Smooth muscle cell (in vitro differentiated cells): Measurements from ENCODE around the gene CNGA3. TPM values are rescaled to one million over a fixed set of nuclear protein-coding genes. Genes with fewer than 3 reads are reported as not detected.

Experiments used
- DNase-seq: peaks from one replicate; lab custom pipeline; 2025; ENCODE audit not compliant: unreplicated experiment; lab: John Stamatoyannopoulos, UW
- H2AFZ ChIP-seq: fragments of 200-600 bp; sonication (generic); 2 replicates; pipeline ENCODE4 v1.6.0; 2016; ENCODE audit warnings: antibody characterized with exemption, low read depth, mild to moderate bottlenecking
- H3F3A ChIP-seq: fragments of 200-600 bp; sonication (generic); 2 replicates; pipeline ENCODE4 v1.6.0; 2017; ENCODE audit warnings: antibody characterized with exemption, low read depth
- H3K27ac ChIP-seq: fragments of 200-600 bp; sonication (generic); 2 replicates; pipeline ENCODE4 v1.5.1; 2016; ENCODE audit warnings: low read depth, mild to moderate bottlenecking
- H3K27me3 ChIP-seq: fragments of 200-600 bp; sonication (generic); 2 replicates; pipeline ENCODE4 v1.6.1; 2016; ENCODE audit warnings: low read depth, mild to moderate bottlenecking
- H3K36me3 ChIP-seq: fragments of 200-600 bp; sonication (generic); 2 replicates; pipeline ENCODE4 v1.5.1; 2016; ENCODE audit warnings: low read depth
- H3K4me1 ChIP-seq: fragments of 200-600 bp; sonication (generic); 2 replicates; pipeline ENCODE4 v1.5.1; 2016; ENCODE audit warnings: low read depth
- H3K4me2 ChIP-seq: fragments of 200-600 bp; sonication (generic); 2 replicates; pipeline ENCODE4 v1.6.0; 2016; ENCODE audit warnings: mild to moderate bottlenecking
- H3K4me3 ChIP-seq: fragments of 200-600 bp; sonication (generic); 2 replicates; pipeline ENCODE4 v1.5.1; 2016; ENCODE audit warnings: mild to moderate bottlenecking
- H3K79me2 ChIP-seq: fragments of 200-600 bp; sonication (generic); 2 replicates; pipeline ENCODE4 v1.6.0; 2016; ENCODE audit warnings: low read depth, mild to moderate bottlenecking
- H3K9ac ChIP-seq: fragments of 200-600 bp; sonication (generic); 2 replicates; pipeline ENCODE4 v1.6.0; 2016; ENCODE audit warnings: low read depth
- H3K9me3 ChIP-seq: fragments of 200-600 bp; sonication (generic); replicated peaks from 2 replicates; pipeline ENCODE4 v1.5.1; 2016; ENCODE audit warnings: low read depth
- H4K20me1 ChIP-seq: fragments of 200-600 bp; sonication (generic); 2 replicates; pipeline ENCODE4 v1.6.0; 2016; ENCODE audit warnings: low read depth
- CTCF ChIP-seq: fragments of 200-600 bp; sonication (generic); IDR thresholded peaks from 2 replicates; pipeline ENCODE4 v1.5.1; 2017; ENCODE audit warnings: borderline replicate concordance, mild to moderate bottlenecking, antibody characterized with exemption; ENCODE audit not compliant: insufficient read depth, poor library complexity, severe bottlenecking
- WGBS: methylation state at CpG from one replicate; pipeline ENCODE4 v1.1.7; 2016; ENCODE audit warnings: low lambda C conversion rate; 5-methylcytosine and 5-hydroxymethylcytosine counted together
- polyA plus RNA-seq: library from polyadenylated mRNA; unstranded; fragments of >200 nt; fragmentation: Nextera tagmentation; extraction: Ambion mirVana; gene quantifications from 2 replicates; pipeline ENCODE4 v1.2.1, GENCODE V29; 2016
- total RNA-seq: library from RNA; depleted of rRNA; stranded (reverse); fragments of >200 nt; gene quantifications from 2 replicates; pipeline ENCODE4 v1.2.3, GENCODE V29; 2014

The CNGA3 gene
- total and polyA plus RNA-seq, 2 experiments from 2014 or later: not detected

GRCh38 chr2:98308068-98308467 lies 38.2 kb upstream of the CNGA3 start:
- TF ChIP-seq CTCF: no peak
- no peaks in the 10 kb centered on the region for H4K20me1 ChIP-seq
- H3K27ac ChIP-seq: no peak overlapping the region
- no peak overlapping the region for H2AFZ ChIP-seq
- H3K4me3 ChIP-seq: no peak overlapping the region
- no peak for DNase-seq
- H3K9ac ChIP-seq: no peak overlapping the region
- peaks cover 4% of the 10 kb centered on the region for H3K27me3 ChIP-seq
- no peaks in the 10 kb centered on the region for H3K9me3 ChIP-seq
- H3K79me2 ChIP-seq: no peaks in the 10 kb centered on the region
- H3F3A ChIP-seq: no peaks in the 10 kb centered on the region
- 93% methylated on average over 8 of the region's 8 CpGs for WGBS
- H3K4me1 ChIP-seq: no peaks in the 10 kb centered on the region
- H3K4me2 ChIP-seq: no peak overlapping the region
- no peaks in the 10 kb centered on the region for H3K36me3 ChIP-seq

GRCh38 chr2:98308532-98308931 lies 37.7 kb upstream of the CNGA3 start:
- 93% methylated on average over 4 of the region's 4 CpGs for WGBS
- H3K9ac ChIP-seq: no peak overlapping the region
- no peaks in the 10 kb centered on the region for H3F3A ChIP-seq
- no peak for DNase-seq
- no peak overlapping the region for H3K4me2 ChIP-seq
- TF ChIP-seq CTCF: no peak
- H3K79me2 ChIP-seq: no peaks in the 10 kb centered on the region
- peaks cover 8% of the 10 kb centered on the region for H3K27me3 ChIP-seq
- H3K4me1 ChIP-seq: no peaks in the 10 kb centered on the region
- H2AFZ ChIP-seq: no peak overlapping the region
- H3K27ac ChIP-seq: no peak overlapping the region
- no peaks in the 10 kb centered on the region for H3K36me3 ChIP-seq
- no peaks in the 10 kb centered on the region for H3K9me3 ChIP-seq
- H3K4me3 ChIP-seq: no peak overlapping the region
- no peaks in the 10 kb centered on the region for H4K20me1 ChIP-seq

GRCh38 chr2:98309580-98309979 lies 36.7 kb upstream of the CNGA3 start:
- no peak overlapping the region for H3K9ac ChIP-seq
- no peaks in the 10 kb centered on the region for H3K9me3 ChIP-seq
- H3K27ac ChIP-seq: no peak overlapping the region
- H4K20me1 ChIP-seq: no peaks in the 10 kb centered on the region
- WGBS: 87% methylated on average over 11 of the region's 11 CpGs
- no peak overlapping the region for H2AFZ ChIP-seq
- H3F3A ChIP-seq: no peaks in the 10 kb centered on the region
- no peak for DNase-seq
- no peak overlapping the region for H3K4me3 ChIP-seq
- no peak overlapping the region for H3K4me2 ChIP-seq
- H3K4me1 ChIP-seq: no peaks in the 10 kb centered on the region
- H3K36me3 ChIP-seq: no peaks in the 10 kb centered on the region
- H3K79me2 ChIP-seq: no peaks in the 10 kb centered on the region
- H3K27me3 ChIP-seq: peaks cover 8% of the 10 kb centered on the region
- TF ChIP-seq CTCF: no peak

- no peak for DNase-seq
- Histone ChIP-seq H3K27ac (no peak overlapping the region), H3K79me2 (no peaks in the 10 kb centered on the region), H3K36me3 (no peaks in the 10 kb centered on the region), H4K20me1 (no peaks in the 10 kb centered on the region), H3K9ac (no peak overlapping the region), H3K4me3 (no peak overlapping the region), H2AFZ (no peak overlapping the region), H3K27me3 (peaks cover 8% of the 10 kb centered on the region), H3K4me1 (no peaks in the 10 kb centered on the region), H3K9me3 (no peaks in the 10 kb centered on the region), H3F3A (no peaks in the 10 kb centered on the region), H3K4me2 (no peak overlapping the region)
- no peak for TF ChIP-seq CTCF
- 89% methylated on average over 4 of the region's 4 CpGs for WGBS
Measured at GRCh38 chr2:98310010-98310409, 36.2 kb upstream of the CNGA3 start.
